ENCODE results near the gene CSPG4.

- TF ChIP-seq, protein P1, sequence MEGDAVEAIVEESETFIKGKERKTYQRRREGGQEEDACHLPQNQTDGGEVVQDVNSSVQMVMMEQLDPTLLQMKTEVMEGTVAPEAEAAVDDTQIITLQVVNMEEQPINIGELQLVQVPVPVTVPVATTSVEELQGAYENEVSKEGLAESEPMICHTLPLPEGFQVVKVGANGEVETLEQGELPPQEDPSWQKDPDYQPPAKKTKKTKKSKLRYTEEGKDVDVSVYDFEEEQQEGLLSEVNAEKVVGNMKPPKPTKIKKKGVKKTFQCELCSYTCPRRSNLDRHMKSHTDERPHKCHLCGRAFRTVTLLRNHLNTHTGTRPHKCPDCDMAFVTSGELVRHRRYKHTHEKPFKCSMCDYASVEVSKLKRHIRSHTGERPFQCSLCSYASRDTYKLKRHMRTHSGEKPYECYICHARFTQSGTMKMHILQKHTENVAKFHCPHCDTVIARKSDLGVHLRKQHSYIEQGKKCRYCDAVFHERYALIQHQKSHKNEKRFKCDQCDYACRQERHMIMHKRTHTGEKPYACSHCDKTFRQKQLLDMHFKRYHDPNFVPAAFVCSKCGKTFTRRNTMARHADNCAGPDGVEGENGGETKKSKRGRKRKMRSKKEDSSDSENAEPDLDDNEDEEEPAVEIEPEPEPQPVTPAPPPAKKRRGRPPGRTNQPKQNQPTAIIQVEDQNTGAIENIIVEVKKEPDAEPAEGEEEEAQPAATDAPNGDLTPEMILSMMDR (IDR thresholded peaks at IDR 0.05; ENCODE audit: insufficient read depth, low read length) = no peak
- no peak for TF ChIP-seq REST (IDR thresholded peaks at IDR 0.05; ENCODE audit: insufficient replicate concordance, low read depth)
- no peak for TF ChIP-seq GABPA (IDR thresholded peaks at IDR 0.05; ENCODE audit: low read depth)
These were observed 60.7 kb downstream of the CSPG4 start for GRCh38 chr15:75651810-75652543.
